Right renal pelvis (tissue), 4 donors: ENCODE results near the gene P2RX2. TPM values are rescaled to one million over a fixed set of nuclear protein-coding genes. Genes with fewer than 3 reads are reported as not detected.

Experiments used
- DNase-seq, 4 donors: peaks; one replicate each; pipeline ENCODE4 v3.0.0-alpha.2; 2013; ENCODE audit warnings: low read depth in 4 of 4, low spot score in 3 of 4, missing footprints in 1 of 4
- polyA plus RNA-seq, 4 donors: library from polyadenylated mRNA; unstranded; fragments of 120-200 nt; gene quantifications; one replicate each; pipeline ENCODE4 v1.2.1, GENCODE V29; 2013; ENCODE audit not compliant: insufficient read length in 4 of 4

P2RX2 gene
- polyA plus RNA-seq, 4 donors, result 0.77 to 2.3 (median 1.3) TPM

DNA sequence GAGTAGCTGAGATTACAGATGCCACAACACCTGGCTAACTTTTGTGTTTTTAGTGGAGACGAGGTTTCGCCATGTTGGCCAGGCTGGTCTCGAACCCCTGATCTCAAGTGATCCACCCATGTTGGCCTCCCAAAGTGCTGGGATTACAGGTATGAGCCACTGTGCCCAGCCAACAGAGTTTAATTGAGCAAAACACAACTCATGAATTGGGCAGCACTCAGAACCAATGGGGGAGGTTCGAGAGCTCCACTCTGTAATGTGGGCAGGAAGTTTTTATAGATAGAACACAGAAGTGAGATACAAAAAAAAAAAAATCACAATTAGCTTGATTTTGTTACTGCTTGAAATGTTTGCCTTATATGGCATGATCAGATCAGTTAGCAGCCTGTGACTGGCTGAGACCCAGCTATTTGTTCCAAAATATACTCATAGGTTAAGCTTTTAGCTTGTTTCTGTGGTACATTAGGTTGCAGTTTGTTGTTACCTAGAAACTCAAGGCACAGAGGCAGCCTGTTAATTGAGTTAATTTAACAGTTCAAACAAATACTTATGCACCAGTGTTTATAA is 1.4 kb upstream of the P2RX2 start:
- no peak for DNase-seq

DNA sequence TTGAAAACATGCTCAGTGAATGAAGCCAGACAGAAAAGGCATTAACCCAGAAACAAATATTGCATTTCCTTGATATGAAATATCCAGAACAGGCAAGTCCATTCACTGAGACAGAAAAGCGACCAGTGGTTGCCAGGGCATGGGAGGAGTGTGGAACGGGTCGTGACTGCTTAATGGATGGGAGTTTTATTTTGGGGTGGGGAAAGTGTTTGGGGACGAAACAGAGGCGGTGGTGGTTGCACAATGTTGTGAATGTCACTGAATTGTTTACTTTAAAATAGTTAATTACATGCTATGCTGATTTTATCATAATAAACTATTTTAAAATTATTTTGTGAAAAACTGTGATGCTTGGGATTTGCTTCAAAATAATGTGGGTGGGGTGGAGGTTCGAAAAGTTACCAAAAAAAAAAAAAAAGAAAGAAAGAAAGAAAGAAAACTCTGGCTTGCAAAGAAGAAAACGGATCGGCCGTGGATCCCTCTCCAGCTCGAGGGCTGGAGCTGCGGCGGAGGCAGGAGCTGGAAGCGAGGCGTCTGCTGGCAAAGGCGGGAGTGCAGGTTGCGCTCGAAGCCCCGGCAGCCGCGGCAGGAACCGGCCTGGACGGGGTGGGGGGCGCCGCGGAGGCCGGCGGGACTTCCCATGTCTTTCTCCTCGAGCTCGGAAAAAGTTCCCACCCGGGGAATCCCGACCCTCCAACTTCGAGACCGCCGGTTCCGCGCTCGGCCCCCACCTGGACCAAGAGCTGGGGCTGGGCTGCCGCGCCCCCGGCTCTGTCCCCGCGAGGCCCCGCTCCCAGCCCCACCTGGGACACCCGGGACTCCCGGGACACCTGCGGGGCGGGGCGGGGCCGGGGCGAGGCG is 524 bp upstream of the P2RX2 start:
- no peak for DNase-seq

DNA sequence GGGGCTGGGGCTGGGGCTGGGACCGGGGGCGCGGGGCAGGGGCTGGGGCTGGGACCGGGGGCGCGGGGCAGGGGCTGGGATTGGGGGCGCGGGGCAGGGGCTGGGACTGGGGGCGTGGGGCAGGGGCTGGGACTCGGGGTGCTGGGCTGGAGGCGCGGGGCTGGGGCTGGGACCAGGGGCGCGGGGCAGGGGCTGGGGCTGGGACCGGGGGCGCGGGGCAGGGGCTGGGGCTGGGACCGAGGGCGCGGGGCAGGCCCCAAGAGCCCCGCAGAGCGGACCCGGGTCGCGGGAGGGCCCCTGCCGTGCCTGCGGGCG is 452 bp downstream of the P2RX2 start:
- DNase-seq, result no peak

DNA sequence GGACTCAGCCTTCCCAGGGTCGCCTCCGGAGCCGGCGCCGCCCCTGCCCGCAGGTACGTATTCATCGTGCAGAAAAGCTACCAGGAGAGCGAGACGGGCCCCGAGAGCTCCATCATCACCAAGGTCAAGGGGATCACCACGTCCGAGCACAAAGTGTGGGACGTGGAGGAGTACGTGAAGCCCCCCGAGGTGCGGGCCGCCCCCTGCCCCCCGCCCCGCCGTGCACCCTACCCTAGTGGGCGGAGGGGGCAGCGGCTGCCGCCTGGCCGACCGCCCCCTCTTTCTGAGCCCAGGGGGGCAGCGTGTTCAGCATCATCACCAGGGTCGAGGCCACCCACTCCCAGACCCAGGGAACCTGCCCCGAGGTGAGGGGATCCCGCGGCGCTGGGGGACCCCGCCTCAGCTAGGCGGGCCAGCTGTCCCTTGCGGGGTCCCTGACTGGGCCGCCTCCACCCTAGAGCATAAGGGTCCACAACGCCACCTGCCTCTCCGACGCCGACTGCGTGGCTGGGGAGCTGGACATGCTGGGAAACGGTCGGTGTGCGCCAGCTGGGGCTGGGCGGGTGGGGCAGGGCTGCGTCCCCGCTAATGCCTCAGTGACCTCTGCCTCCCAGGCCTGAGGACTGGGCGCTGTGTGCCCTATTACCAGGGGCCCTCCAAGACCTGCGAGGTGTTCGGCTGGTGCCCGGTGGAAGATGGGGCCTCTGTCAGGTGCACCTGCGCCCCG is 973 bp downstream of the P2RX2 start:
- DNase-seq, result no peak

DNA sequence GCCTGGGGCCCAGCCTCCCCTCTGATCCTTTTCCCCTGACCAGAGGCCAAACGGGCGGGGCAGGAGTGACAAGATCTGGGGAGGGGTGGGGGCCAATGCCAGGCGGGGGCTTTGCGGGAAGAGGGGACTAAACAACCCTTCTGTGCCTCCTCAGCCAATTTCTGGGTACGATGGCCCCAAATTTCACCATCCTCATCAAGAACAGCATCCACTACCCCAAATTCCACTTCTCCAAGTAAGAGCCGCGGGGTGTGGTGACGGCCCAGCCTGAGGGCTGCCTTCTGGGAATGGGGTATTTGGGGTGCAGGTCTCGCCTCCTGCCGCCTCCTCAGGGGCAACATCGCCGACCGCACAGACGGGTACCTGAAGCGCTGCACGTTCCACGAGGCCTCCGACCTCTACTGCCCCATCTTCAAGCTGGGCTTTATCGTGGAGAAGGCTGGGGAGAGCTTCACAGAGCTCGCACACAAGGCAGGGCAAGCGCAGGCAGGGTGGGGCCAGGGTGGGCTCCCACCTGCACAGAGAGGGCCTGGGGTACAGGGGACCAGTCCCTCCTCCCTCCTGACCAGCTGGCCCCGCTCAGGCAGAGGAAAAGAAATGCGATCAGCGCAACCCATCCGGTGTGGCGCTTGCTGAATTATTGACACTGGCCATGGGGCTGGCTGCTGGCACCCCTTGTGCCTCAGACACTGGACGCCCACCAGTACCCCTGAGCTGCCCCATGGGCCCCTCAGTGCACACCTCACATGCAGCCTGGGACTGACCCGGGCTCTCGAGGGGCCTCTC is 1.7 kb downstream of the P2RX2 start:
- DNase-seq, result no peak

DNA sequence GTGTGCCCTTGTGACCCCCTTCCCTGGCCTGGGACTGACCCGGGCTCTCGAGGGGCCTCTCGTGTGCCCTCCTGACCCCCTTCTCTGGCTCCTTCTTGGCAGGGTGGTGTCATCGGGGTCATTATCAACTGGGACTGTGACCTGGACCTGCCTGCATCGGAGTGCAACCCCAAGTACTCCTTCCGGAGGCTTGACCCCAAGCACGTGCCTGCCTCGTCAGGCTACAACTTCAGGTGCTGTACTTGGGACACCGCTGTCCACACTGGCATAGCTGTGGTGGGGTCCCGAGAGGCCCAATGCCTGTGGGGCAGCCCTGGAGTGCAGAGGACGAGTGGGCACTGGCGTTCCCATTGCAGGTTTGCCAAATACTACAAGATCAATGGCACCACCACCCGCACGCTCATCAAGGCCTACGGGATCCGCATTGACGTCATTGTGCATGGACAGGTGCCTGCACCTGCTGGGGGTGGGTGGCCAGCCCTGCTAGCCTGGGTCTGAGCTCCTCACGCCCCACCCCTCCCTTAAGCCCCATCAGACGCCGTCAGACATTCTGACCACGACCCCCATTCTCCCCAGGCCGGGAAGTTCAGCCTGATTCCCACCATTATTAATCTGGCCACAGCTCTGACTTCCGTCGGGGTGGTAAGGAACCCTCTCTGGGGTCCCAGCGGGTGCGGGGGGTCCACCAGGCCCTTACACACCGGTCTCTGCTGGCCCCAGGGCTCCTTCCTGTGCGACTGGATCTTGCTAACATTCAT is 2.5 kb downstream of the P2RX2 start:
- no peak for DNase-seq

DNA sequence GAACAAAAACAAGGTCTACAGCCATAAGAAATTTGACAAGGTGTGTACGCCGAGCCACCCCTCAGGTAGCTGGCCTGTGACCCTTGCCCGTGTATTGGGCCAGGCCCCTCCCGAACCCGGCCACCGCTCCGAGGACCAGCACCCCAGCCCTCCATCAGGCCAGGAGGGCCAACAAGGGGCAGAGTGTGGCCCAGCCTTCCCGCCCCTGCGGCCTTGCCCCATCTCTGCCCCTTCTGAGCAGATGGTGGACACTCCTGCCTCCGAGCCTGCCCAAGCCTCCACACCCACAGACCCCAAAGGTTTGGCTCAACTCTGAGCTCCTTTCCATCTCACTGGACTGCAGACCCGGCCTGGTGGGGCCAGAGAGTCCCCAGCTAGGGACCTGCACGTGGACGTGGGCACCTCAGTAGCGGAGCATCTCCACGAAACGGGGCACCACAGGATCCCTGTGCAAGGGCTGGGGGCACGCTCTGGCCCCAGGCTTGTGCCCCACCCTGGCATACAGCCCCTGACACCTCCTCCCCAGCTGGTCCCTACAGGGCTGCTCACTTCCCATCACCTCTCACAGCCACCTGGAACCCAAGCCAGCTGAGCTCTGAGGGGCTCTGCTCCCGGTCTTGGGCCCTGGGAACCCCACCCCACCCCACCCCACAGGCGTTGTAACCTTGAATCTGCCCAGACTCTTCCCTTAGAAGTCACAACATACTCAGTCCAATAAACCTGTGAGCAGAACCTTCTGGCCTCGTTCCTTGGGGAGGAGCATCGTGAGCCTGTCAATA is 3.3 kb downstream of the P2RX2 start:
- no peak for DNase-seq

DNA sequence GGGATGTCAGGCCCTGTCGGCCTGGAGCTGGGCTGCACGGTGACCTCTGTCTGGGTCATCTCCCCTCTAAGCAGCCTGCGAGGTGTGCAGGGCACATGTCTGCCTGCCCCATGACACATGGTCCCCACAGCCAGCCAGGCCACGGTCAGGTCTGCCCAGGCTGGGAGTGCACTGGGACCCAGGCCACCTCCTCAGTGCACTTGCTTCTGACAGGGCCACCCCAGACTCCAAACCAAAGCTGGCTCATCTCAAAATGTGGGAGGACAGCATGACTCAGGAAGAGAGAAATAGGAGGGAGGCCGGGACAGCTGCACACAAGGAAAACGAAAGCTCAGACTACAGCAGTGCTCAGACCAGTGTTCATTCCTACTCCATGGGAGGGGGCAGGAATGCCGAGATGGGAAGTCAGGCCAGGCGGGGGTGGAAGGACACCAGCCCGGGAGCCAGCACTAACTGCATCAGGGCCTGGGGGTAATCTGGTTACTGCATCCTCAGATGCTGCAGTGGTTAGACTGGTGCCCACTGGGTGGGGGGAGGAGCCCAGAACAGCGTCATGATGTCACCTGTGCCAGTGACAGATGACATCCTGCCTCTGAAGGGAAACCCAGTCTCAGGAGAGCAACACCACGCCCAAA is 4.0 kb downstream of the P2RX2 start:
- peak in 1 of 4 donors; percentile 60 for DNase-seq

DNA sequence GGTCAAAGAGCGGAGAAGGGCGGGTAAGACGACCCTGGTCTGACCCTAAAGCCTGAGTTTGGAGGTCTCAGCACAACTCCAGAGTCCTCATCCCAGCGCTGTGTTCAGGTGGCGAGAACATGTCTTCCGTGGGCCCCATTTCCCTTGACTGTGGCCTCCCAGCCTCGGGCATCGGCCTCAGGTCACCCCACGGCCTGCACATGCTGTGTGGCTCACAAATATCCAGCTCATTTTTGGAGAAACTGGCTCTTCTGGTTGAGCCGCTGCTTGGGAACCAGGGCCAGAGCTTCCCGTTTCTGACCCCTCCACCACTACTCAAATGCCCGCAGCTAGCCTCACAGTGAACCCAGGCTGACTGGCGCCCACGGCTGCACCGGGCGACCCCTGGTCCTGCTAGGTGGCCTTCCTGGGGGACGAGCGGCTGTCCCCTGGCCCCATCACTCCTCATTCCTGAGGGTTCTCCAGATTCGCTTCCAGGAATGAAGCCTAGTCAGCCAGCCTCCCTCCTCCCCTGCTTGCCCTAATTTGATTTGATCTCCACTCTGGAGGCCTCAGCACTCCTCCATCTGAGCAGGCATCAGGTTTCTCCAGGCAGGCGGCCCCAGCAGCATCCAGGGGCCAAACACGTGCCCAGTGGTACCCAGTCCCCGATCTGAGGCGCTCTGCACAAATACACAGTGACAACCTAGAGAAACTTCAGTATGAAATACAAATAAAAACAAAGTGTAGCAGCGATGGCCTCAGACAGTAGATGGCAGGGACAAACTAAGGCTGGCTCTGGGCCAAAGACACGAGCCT is 4.7 kb downstream of the P2RX2 start:
- DNase-seq, result no peak

DNA sequence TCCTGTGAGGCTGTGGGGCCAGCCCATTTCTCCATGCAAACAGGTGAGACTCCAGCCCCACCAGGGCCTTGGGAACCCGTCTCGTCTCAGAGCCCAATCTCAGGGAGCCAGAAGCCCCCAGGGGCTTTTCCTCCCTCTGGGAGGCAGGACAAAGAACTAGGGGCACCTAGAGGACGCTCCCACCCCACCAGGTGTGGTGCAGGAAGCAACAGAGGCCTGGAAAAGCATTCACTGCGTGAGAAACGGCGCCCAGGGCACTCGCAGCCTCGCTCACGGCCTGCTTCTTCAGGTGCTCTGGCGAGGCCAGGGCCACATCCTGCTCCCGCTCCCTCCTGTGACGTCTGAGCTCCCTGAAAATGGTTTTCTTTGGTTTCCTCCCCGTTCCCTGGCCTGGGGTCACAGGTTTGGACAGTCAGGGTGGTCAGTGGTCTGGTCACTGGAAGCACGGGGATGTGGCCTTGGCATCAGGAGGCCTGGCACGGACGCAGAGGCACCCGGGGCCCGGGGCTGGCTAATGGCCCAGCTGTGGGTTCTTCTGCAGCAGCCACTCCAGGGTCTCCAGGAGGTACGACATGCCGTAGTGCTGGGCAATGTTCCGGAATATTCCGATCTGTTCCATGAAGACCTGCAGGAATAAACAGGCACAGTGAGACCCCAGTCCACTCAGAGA is 5.7 kb downstream of the P2RX2 start:
- DNase-seq, result no peak

DNA sequence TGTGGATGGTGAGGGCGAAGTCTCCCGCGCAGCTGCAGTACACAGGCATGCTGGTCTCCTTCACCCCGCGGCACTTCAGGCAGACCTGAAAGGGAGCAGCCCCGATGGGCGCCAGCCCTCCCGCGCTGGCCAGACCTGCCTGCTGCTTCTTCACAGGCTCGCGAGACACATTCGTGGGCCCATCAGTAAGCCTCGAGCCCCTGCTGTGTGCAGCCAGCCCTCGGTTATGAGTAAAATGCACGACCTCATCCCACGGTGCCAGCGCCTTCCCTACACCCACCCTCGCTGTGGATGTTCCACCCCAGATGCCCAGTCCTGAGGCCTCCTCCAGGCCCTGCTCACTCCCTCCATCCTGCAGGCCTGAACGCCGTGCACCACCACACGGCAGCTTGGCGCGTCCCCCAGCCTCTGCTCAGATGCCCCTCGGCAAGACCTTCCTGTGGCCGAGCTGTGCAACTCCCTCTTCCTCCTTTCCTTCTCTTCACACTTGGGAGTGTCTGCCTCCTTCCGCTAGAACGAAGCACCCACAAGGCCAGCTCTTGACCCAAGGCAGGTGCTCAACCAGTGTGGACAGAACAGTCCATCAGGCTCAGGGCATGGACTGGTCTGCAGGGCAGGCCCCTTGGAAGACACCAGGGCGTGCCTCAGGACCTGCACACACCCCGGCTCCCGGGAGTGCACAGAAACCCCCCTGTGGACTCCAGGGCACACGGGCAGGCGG is 6.5 kb downstream of the P2RX2 start:
- DNase-seq, result no peak

DNA sequence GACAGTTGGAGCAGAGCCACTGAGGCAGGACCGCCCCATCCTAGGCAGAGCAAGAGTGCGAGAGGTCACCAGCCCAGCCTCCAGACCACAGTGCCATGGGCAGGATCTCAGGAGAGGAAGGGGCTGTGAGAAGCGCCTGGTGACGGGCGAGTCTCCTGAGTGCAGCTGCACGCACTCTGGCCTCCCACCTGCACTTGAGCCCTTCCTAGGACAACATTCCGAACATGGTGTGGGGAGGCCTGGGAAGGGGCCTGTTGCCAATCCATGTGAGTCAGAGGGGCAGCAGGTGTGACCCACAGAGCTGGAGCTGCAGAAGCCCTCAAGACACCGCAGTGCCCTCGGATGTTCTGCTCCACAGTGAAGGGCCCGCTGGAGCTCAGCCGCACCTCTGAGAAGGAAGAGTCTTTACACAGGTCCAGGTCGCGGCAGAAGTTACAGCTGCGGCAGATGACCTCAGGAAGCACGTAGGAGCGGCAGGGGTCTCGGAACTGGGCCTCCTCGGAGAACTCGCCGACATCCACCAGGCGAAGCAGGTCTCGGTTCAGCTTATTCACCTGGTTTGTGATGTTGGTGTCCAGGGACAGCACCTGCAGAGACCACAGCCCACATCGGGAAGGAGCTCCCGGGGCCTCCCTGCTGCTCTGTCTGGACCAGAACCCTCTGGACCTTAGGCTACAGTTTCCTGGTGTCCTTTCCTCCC is 7.3 kb downstream of the P2RX2 start:
- DNase-seq, result no peak

DNA sequence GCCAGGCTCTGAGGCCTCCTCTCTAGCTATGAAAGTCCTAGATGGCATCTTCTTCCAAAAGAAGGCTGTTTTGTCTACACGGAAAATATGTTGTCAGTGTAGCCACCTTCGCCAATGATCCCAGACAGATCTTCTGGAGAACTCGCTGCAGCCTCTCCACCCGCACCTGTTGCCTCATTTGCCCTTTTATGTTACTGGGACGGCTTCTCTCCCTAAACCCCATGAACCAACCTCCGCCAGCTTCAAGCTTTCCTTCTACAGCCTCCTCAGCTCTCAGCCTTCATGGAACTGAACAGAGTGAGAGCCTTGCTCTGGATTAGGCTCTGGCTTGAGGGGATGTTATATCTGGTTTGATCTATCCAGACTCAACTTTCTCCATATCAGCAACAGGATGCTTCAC is 10.8 kb downstream of the P2RX2 start:
- no peak for DNase-seq

DNA sequence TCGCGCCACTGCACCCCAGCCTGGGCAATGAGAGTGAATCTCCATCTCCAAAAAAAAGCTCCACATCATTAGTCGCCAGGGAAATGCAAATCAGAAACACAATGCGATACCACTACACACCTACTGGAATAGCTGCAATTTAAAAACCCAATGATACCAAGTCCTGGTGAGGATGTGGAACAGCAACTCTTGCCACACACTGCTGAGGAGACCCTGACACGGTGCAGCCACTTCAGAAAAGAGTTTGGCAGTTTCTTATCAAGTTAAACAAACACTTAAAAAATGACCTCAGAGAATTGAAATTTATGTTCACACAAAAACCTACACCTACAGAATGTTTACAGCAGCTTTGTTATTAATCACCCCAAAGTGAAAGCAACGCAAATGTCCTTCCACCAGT is 12.1 kb downstream of the P2RX2 start:
- DNase-seq, result no peak

DNA sequence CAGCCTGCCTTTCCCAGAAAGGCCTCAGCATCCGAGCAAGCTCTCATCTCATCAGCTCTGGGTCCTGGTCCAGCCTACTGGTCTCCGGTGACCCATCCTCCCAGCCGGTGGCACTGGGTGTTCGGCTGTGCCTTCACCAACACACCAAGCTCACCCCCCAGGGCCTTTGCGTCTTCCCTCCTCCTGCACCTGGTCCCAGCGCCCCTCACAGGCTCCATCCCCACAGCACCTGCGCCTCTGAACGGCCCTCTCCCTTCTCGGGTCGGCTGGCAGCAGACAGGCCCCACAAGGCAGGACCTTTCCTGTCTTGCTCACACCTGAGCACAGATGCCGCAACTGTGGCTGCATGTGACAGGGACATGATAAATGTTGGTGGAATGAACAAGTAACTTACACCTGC is 13.1 kb downstream of the P2RX2 start:
- no peak for DNase-seq

DNA sequence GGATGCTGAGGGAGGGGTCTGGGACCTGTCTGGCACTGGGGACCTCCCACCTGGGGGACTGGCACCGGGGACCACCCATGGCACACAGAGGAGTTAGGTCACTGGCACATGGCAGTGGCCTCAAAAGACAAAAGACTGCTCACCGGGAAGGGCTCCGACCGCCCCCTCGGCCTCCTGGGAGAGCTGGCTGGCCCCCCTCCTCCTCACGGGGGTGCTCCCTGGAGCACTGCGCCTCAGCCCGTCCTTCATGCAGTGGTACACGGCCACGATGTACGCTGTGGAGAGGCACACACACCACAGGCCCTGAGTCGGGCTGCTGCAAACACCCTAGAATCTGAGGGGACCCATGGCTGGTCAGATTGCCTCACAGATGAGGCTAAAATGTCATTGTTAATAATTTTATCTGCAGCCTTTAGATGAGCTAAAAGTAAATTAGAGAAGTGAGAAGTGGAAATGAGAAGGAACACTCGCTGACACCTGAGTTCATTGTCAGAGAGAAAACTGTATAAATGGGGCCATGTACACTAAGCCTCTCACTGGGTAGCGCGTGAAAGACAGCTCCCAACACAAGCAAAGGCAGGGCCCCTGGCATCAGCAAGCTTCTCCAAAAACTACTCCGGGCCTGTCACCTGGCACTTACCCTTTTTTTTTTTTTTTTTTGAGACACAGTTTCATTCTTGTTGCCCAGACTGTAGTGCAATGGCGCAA is 14.1 kb downstream of the P2RX2 start:
- DNase-seq, result no peak
